GM12801 (cell line): ENCODE results near the gene DNAH11.

Experiments used
- TF ChIP-seq, protein P1 (sequence below): IDR thresholded peaks from one replicate; pipeline ENCODE4 v1.5.1; 2011; ENCODE audit warnings: control low read depth; ENCODE audit not compliant: insufficient read length; ENCODE audit errors: extremely low read depth

DNAH11 gene

DNA sequence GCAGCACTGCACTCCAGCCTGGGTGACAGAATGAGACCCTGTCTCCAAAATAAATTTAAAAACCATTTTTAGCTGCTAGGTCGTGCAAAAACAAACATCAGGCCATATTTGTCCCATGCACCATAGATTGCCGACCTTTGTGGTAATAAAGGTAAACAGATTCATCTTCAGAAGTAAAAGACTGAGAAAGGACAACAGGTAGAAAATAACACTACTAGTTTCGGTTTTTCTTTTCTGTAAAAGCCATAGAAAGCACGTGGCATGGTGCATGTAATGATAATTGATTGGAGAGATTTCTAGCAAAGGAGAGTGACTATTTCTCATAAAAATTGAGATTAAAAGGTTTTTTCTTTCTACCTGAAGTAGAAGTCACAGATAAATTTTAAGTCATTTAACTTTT is 93.9 kb downstream of the DNAH11 start:
- TF ChIP-seq, protein P1, sequence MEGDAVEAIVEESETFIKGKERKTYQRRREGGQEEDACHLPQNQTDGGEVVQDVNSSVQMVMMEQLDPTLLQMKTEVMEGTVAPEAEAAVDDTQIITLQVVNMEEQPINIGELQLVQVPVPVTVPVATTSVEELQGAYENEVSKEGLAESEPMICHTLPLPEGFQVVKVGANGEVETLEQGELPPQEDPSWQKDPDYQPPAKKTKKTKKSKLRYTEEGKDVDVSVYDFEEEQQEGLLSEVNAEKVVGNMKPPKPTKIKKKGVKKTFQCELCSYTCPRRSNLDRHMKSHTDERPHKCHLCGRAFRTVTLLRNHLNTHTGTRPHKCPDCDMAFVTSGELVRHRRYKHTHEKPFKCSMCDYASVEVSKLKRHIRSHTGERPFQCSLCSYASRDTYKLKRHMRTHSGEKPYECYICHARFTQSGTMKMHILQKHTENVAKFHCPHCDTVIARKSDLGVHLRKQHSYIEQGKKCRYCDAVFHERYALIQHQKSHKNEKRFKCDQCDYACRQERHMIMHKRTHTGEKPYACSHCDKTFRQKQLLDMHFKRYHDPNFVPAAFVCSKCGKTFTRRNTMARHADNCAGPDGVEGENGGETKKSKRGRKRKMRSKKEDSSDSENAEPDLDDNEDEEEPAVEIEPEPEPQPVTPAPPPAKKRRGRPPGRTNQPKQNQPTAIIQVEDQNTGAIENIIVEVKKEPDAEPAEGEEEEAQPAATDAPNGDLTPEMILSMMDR, result no peak

DNA sequence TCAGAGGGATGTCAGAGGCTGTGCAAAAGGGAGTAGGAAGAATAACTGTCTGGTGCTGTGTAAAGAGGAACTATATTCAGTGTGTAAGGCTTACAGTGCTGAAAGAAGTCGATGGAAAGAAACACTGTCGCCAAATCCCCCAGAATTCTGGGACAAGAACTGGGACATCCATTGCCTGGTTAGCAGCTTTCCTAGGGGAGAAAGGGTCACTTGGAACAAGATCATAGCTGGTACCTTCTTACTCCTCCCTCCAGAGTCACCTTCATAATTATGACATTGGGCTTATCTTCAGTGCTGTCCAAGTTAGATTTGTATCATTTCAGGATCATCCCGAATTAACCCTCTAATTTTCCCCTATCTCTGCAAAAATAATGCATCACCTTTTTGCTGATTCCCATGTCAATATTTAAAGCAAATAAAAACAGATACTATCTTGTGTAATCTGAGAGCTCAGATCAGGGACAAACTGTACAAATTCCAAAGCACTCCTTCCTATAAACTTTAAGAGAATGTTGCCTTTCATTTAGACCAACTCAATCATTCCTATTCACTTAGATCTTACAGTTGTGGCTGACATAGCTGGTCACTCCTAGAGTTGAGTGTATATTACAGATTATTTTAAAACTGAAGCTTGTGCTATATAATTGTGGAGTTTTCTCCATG is 96.5 kb downstream of the DNAH11 start:
- TF ChIP-seq, protein P1, result no peak

DNA sequence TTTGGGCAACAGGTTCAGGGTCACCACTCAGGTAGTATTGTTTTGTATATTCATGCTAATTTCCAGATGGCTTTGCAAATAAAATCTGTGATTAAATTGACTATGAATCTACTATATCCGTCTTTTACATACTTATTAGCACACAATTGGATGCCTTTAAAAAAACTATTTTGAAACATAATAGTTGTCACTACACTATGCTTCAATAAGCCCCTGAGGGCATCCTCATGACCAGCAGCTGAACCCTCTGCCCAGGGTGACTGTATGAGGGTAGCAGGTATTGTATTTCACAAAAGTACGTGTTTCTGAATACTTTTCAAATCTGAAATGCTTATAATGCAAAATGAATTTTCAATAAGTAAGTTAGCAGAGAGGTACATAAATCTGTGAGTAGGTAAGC is 97.3 kb downstream of the DNAH11 start:
- TF ChIP-seq, protein P1, result no peak

DNA sequence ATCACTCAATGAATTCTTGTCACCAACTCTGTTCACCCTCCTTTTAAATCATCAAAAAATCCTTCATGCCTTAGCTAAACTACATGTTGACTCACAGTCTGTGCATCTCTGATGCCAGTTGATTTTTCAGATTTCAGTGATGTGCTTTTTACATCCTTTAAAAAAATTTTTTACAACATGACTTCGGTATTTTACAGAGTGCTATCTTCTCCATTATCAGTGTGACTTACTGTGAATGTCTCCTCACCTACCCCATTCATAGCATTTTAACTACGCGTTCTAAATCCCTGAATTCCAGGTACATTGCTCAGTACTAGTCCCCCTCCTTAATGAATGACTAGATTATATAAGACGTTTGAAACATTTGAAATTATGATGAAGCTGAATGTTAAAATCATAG is 98.7 kb downstream of the DNAH11 start:
- TF ChIP-seq, protein P1, result no peak

DNA sequence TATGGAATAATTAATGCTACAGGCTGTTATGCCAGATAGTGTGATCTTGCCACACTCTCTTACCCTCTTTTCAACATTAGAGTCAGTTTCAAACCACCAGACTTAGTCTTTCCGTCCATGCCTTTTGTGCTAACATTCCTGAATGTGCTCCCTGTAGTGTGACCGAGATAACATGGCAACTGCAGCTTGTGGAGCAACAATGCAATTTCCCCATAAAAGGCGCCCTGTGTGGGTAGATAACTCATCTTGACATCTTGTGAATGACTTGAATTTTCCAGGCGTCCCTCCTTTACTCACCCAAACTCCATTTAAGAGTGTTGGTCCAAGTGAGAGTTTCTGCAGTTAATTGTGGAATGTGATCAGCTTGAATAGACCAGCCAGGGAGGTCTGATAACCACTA is 99.6 kb downstream of the DNAH11 start:
- TF ChIP-seq, protein P1, result no peak

DNA sequence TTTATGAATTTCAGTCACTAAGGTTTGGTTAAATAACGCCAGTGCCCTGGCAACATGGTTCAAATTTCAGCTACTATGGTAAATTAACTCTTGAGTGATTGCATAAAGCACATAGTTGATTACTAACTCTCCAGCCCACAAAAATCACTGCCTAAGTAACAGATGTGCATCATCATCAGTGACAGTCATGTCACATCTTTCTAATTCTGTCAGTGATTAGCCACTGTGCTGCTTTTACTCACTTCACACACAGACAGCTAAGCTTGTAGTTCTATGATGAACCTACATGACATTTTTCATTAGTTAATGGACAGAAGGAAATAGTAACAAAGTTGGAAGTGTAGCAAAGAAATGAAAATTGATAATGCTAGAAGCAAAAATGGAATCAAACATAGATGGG is 108.9 kb downstream of the DNAH11 start:
- TF ChIP-seq, protein P1, result no peak

GRCh38 chr7:21653623-21654022 is 110.8 kb downstream of the DNAH11 start:
- TF ChIP-seq, protein P1, result no peak
